GM21423 (cell line): ENCODE data around the gene DGKQ.
"Not testable (repeated sequence)": the region's sequence is repeated elsewhere in the genome, so short reads cannot be mapped to it uniquely, and the experiment has no call there.

ENCODE experiments used
- ATAC-seq: cut with Tn5 transposase; IDR thresholded peaks from one replicate; pipeline ENCODE4 v1.9.1; 2021; ENCODE audit warnings: mild to moderate bottlenecking, moderate library complexity; ENCODE audit not compliant: unreplicated experiment

Gene DGKQ

GRCh38 chr4:929096-929765 is 44.1 kb downstream of the DGKQ start:
- ATAC-seq: no peak

GRCh38 chr4:927566-927965 is 45.8 kb downstream of the DGKQ start:
- not testable (repeated sequence) for ATAC-seq

- no peak for ATAC-seq
Measured at GRCh38 chr4:926538-926937, 46.8 kb downstream of the DGKQ start.

- no peak for ATAC-seq
Measured at GRCh38 chr4:925771-926500, 47.4 kb downstream of the DGKQ start.

GRCh38 chr4:925171-925570 is 48.2 kb downstream of the DGKQ start:
- ATAC-seq: no peak

- ATAC-seq: no peak
Measured at GRCh38 chr4:924107-925096, 49.0 kb downstream of the DGKQ start.

- ATAC-seq: peak; percentile 52
Measured at GRCh38 chr4:921830-922331, 51.5 kb downstream of the DGKQ start.

- ATAC-seq: not testable (repeated sequence)
Measured at GRCh38 chr4:919004-919680, 54.2 kb downstream of the DGKQ start.

GRCh38 chr4:918591-918990 is 54.8 kb downstream of the DGKQ start:
- ATAC-seq: not testable (repeated sequence)

GRCh38 chr4:917992-918391 is 55.4 kb downstream of the DGKQ start:
- no peak for ATAC-seq

GRCh38 chr4:917466-917865 is 55.9 kb downstream of the DGKQ start:
- ATAC-seq: no peak

GRCh38 chr4:915595-915994 is 57.8 kb downstream of the DGKQ start:
- no peak for ATAC-seq

- no peak for ATAC-seq
Measured at GRCh38 chr4:915041-915474, 58.3 kb downstream of the DGKQ start.

GRCh38 chr4:914531-914930 is 58.8 kb downstream of the DGKQ start:
- no peak for ATAC-seq

- no peak for ATAC-seq
Measured at GRCh38 chr4:913280-913618, 60.1 kb downstream of the DGKQ start.

GRCh38 chr4:912548-913279 is 60.7 kb downstream of the DGKQ start:
- ATAC-seq: no peak

- ATAC-seq: no peak
Measured at GRCh38 chr4:911871-912490, 61.4 kb downstream of the DGKQ start.

GRCh38 chr4:911221-911751 is 62.1 kb downstream of the DGKQ start:
- ATAC-seq: no peak

- ATAC-seq: no peak
Measured at GRCh38 chr4:910366-911091, 62.8 kb downstream of the DGKQ start.
